Ammon's horn (tissue), 1 donor: Measurements from ENCODE around the gene MTFMT.
"Not testable (repeated sequence)": the region's sequence is repeated elsewhere in the genome, so short reads cannot be mapped to it uniquely, and the experiment has no call there.

Experiments
- DNase-seq: peaks from one replicate; pipeline ENCODE4 v3.0.0-alpha.2; 2016; ENCODE audit warnings: low spot score

The MTFMT gene

GRCh38 chr15:65060641-65061397 is 31.4 kb upstream of the MTFMT start:
- peak; percentile 90 for DNase-seq

GRCh38 chr15:65059931-65060596 is 30.6 kb upstream of the MTFMT start:
- DNase-seq = no peak

GRCh38 chr15:65059369-65059750 is 29.9 kb upstream of the MTFMT start:
- no peak for DNase-seq

- peak; percentile 64 for DNase-seq
Measured at GRCh38 chr15:65058394-65059368, 29.2 kb upstream of the MTFMT start.

- no peak for DNase-seq
Measured at GRCh38 chr15:65057549-65057940, 28.1 kb upstream of the MTFMT start.

GRCh38 chr15:65056868-65057548 is 27.6 kb upstream of the MTFMT start:
- DNase-seq = no peak

GRCh38 chr15:65056106-65056505 is 26.7 kb upstream of the MTFMT start:
- no peak for DNase-seq

GRCh38 chr15:65055201-65055870 is 25.9 kb upstream of the MTFMT start:
- DNase-seq = no peak

GRCh38 chr15:65054333-65055200 is 25.1 kb upstream of the MTFMT start:
- peak; percentile 89 for DNase-seq

GRCh38 chr15:65052956-65053355 is 23.5 kb upstream of the MTFMT start:
- DNase-seq = no peak

- no peak for DNase-seq
Measured at GRCh38 chr15:65051266-65051665, 21.8 kb upstream of the MTFMT start.

- no peak for DNase-seq
Measured at GRCh38 chr15:65050270-65050669, 20.8 kb upstream of the MTFMT start.

- DNase-seq = peak; percentile 98
Measured at GRCh38 chr15:65049418-65049840, 20.0 kb upstream of the MTFMT start.

- no peak for DNase-seq
Measured at GRCh38 chr15:65048241-65048640, 18.8 kb upstream of the MTFMT start.

GRCh38 chr15:65044724-65045481 is 15.5 kb upstream of the MTFMT start, which contains the start of gene SLC51B:
SLC51B (plus strand) TSS chr15:65045387; CDS start chr15:65050005, 4,618 bp downstream.
- no peak for DNase-seq

GRCh38 chr15:65044218-65044617 is 14.8 kb upstream of the MTFMT start:
- not testable (repeated sequence) for DNase-seq

- no peak for DNase-seq
Measured at GRCh38 chr15:65042776-65043327, 13.4 kb upstream of the MTFMT start.

GRCh38 chr15:65041787-65042186 is 12.3 kb upstream of the MTFMT start:
- DNase-seq = no peak

- no peak for DNase-seq
Measured at GRCh38 chr15:65040461-65040860, 11.0 kb upstream of the MTFMT start.
